NAMALWA (cell line): Measurements from ENCODE around the gene CCT3.
"Not testable (repeated sequence)": the region's sequence is repeated elsewhere in the genome, so short reads cannot be mapped to it uniquely, and the experiment has no call there.

Experiments used
- DNase-seq: peaks from one replicate; pipeline ENCODE4 v3.0.0-alpha.2; 2015; ENCODE audit warnings: low spot score

The CCT3 gene

GRCh38 chr1:156368157-156368658 is 30.1 kb upstream of the CCT3 start:
- no peak for DNase-seq

- no peak for DNase-seq
Observed at GRCh38 chr1:156367383-156368156, 29.5 kb upstream of the CCT3 start.

DNA sequence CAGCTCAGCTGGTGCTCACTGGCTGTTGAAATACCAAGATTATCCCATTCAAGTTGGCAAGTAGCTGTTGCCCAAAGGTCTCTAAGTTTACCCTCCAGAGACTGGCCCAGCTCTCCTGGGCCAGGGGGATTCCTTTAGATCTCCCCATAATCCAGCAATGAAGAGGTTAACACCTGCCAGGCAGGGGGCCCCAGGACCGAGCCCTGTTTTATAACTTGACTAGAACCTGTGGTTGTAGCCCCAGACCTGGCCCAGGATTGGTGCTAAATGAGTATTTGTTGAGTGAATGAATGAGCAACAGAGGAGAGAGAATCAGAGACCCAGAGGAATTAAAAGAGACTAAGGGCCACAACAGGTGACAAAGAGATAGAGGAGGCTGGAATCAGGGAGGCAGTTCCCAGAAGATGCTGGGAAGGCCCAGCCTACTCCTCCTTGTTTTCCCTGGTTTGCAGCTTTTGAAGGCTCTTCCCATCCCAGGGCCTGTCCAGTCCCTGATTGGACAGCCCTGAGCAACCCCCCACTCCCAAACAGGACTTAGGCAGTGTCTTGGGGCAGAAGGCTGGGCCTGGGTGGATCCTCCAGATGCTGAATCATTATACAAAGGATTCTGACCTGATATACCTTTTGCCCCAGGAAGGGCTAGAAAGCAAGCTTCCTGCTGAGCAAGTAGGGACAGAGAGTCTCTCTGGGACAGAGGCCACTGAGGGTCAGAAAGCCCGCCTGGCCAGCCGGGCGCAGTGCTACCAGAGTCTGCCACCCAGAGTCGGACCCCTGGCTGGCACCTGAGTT is 28.5 kb upstream of the CCT3 start:
- DNase-seq = no peak

GRCh38 chr1:156365754-156366153 is 27.7 kb upstream of the CCT3 start:
- no peak for DNase-seq

- DNase-seq = no peak
Observed at GRCh38 chr1:156360534-156360933, 22.4 kb upstream of the CCT3 start.

GRCh38 chr1:156359973-156360372 is 21.9 kb upstream of the CCT3 start:
- no peak for DNase-seq

DNA sequence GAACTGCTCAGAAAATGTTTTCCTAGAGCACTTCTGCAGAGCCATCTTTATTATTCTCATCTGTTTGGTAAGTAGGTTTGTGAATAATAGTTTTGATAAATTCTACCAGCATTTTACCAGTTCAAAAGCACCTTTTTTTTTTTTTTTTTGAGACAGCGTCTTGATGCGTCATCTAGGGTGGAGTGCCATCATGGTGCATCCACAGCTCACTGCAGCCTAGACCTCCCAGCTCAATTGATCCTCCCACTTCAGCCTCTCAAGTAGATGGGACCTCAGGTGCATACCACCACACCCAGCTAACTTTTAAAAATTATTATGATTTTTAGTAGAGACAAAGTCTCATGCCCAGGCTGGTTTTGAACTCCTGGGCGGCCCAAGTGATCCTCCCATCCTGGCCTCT is 21.2 kb upstream of the CCT3 start:
- no peak for DNase-seq

- no peak for DNase-seq
Observed at GRCh38 chr1:156358641-156359040, 20.5 kb upstream of the CCT3 start.

DNA sequence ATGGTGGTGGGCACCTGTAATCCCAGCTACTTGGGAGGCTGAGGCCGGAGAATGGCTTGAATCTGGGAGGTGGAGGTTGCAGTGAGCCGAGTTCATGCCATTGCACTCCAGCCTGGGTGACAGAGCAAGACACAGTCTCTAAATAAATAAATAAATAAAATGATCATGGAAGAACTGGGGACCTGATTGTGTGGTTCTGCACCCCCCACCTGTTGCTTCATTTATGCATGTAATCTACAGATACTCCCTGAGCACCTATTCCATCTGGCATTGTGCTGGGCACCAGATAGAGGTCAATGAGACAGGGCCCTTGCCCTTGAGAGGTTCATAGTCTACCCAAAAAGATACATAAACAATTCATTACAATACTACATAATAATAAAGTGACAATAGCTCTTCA is 19.9 kb upstream of the CCT3 start:
- no peak for DNase-seq

- DNase-seq = peak; percentile 93
Observed at GRCh38 chr1:156356875-156357534, 18.9 kb upstream of the CCT3 start.

GRCh38 chr1:156356262-156356874 is 18.3 kb upstream of the CCT3 start:
- no peak for DNase-seq

DNA sequence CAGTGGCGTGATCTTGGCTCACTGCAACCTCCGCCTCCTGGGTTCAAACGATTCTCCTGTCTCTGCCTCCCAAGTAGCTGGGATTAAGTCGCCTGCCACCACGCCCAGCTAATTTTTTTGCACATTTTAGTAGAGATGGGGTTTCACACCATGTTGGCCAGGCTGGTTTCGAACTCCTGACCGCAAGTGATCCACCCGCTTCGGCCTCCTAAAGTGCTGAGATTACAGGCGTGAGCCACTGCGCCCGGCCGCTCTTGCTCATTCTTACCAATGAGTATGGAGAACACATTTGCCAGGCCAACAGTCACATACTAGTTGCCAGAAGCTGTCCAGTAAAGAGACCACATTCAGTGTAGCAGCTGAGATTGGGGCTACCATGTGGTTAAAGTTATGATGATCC is 14.4 kb upstream of the CCT3 start:
- DNase-seq = not testable (repeated sequence)

DNA sequence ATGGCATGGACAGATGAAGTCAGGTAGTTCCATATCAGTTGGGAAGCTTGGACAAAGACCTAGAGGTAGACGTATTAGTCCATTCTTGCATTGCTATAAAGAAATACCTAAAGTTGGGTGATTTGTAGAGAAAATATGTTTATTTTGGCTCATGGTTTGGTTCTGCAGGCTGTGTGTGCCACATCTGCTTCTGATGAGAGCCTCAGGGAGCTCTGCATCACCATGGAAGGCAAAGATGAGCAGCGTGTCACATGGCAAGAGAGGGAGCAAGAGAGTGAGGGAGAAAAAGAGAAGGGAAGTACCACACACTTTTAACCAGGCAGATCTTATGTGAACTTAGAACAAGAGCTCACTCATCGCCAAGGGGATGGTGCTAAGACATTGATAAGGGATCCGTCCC is 9.2 kb upstream of the CCT3 start:
- no peak for DNase-seq

DNA sequence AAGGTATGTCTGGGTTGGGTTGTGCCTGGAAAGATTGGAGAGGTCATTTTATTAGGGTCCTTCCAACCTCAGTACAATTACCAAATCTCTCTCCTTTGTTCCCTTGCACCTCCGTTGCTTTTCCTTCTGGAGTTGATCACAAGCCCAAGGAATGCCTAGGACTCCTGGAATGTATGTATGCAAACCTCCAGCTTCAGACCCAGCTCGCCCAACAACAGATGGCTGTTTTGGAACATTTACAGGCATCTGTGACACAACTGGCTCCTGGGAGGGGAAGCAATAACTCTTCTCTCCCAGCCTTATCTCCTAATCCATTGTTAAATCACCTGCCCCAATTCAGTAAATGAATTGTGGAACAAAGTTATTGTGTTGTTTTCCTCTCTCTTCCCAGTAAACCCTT is 8.5 kb upstream of the CCT3 start:
- DNase-seq = no peak

- DNase-seq = not testable (repeated sequence)
Observed at GRCh38 chr1:156346035-156346434, 7.9 kb upstream of the CCT3 start.

GRCh38 chr1:156344409-156344808 is 6.3 kb upstream of the CCT3 start:
- no peak for DNase-seq

GRCh38 chr1:156342166-156342955 is 4.3 kb upstream of the CCT3 start:
- no peak for DNase-seq

DNA sequence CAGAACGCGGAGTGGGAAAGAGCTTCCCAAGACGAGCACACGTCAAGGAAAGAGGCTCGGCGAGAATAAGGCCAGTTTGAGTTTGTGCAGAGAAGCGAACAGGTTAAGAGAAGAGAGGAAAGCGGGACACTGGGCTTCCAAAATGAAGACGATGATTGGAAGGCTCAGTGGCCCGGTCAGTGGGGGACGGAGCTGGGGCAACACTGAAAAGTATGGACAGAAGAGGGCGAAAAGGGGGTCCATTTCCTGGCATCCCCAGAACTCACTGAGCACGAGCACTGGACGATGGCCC is 258 bp downstream of the CCT3 start:
- DNase-seq = no peak

DNA sequence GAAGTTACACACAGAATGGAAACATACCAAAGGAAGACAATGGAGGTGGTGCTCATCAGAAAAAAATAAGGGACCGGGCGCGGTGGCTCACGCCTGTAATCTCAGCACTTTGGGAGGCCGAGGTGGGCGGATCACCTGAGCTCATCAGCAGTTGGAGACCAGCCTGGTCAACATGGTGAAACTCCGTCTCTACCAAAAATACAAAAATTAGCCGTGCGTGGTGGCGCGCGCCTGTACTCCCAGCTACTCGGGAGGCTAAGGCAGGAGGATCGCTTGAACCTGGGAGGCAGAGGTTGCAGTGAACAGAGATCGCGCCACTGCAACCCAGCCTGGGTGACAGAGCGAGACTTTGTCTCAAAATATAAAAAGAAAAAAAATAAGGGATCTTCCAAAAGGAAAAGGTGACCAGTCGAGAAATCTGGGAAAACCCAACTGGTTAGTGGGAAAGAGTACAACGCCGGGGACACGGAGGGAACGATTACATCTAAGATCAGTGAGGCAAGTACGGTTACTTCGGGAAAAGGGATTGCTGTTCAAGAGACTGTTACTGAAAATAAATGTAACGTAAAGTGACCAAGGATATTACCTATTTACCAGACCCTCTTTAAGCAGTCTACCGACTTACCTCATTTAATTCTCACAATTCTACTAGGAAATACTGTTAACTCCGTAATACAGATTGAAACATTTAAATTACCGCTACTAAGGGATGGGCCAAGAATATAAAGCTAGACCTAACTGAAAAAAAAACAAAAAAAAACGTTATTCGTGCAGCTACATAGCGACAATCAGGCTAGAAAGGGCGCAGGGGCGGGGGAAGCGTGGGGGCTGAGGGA is 822 bp downstream of the CCT3 start:
- DNase-seq = no peak

GRCh38 chr1:156336242-156336641 is 1.9 kb downstream of the CCT3 start:
- peak; percentile 65 for DNase-seq

DNA sequence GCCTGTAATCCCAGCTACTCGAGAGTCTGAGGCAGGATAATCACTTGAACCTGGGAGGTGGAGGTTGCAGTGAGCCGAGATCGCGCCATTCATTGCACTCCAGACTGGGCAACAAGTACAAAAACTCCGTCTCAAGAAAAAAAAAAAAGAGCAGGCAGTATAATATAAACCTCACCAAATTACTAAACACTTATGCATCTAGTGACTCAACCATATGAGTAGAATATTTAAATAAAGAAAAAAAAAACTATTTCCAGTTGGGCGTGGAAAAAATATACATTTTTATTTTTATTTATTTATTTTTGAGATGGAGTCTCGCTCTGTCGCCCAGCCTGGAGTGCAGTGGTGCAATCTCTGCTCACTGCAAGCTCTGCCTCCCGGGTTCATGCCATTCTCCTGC is 14.9 kb downstream of the CCT3 start:
- not testable (repeated sequence) for DNase-seq
